Stimulated activated CD4-positive, alpha-beta T cell treated with anti-CD3 and anti-CD28 coated beads, Interleukin-2, amount 100 ng/mL, for 4 hours (primary cell): ENCODE measurements around the gene MAPK7.

ENCODE experiments used
- DNase-seq: peaks from one replicate; pipeline ENCODE4 v3.0.0-alpha.2; 2020; ENCODE audit warnings: low read depth

The MAPK7 gene

GRCh38 chr17:19418251-19418992 lies 40.1 kb downstream of the MAPK7 start:
- no peak for DNase-seq

GRCh38 chr17:19421219-19421618 lies 42.9 kb downstream of the MAPK7 start:
- DNase-seq, result no peak

- DNase-seq, result no peak
These were observed 43.6 kb downstream of the MAPK7 start for GRCh38 chr17:19421926-19422325.

GRCh38 chr17:19424934-19425868 lies 46.9 kb downstream of the MAPK7 start:
- DNase-seq, result no peak

- no peak for DNase-seq
These were observed 48.3 kb downstream of the MAPK7 start for GRCh38 chr17:19426631-19427030.

GRCh38 chr17:19431691-19432090 lies 53.4 kb downstream of the MAPK7 start:
- DNase-seq, result no peak
